ENCODE measurements around the gene SULT4A1. TPM values are rescaled to one million over a fixed set of nuclear protein-coding genes. Genes with fewer than 3 reads are reported as not detected.

SULT4A1 gene
- total RNA-seq, 1 experiment from 2014 or later, result 8.4 TPM

DNA sequence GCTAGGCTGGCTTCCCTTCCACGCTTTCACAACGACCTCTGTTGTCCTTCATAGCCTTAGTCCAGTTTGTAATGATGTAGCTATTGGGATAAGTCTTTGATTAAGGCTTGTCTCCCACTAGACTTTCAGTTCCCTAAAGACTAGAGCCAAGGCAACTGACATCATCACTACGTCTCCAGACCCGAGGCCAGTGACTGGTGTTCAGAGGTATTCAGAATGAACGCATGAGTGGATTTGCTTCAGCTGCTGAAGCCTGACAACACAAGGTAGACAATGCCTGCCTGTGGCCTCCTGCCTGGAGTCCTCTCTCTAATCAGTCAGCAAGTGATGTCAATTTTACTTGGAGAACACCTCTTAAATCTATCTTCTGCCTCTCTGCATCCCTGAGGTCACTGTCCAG is 63.8 kb downstream of the SULT4A1 start:
- Histone ChIP-seq H3K79me2 (ENCODE audit: insufficient read depth, low read length) (no peaks in the 10 kb centered on the region), H3K4me2 (ENCODE audit: low read length) (no peak overlapping the region), H3K36me3 (ENCODE audit: control insufficient read depth in 1 of 2, insufficient read depth in 2 of 2, low read length in 2 of 2) (no peaks in the 10 kb centered on the region), H3K9ac (ENCODE audit: low read length) (no peak overlapping the region), H2AFZ (ENCODE audit: low read depth, low read length, poor library complexity, severe bottlenecking) (no peak overlapping the region), H3K27ac (ENCODE audit: low read depth, low read length) (no peak overlapping the region), H3K4me3 (replicated peaks in 1 of 2; ENCODE audit: low read depth in 1 of 2, low read length in 2 of 2) (no peak overlapping the region), H3K27me3 (ENCODE audit: insufficient read depth, low read length) (peaks cover 53% of the 10 kb centered on the region), H3K9me2 (ENCODE audit: insufficient read depth) (no peaks in the 10 kb centered on the region), H3K4me1 (ENCODE audit: control insufficient read depth in 1 of 2, insufficient read depth in 2 of 2, low read length in 2 of 2) (no peaks in the 10 kb centered on the region), H3K9me3 (ENCODE audit: control insufficient read depth in 1 of 2, insufficient read depth in 1 of 2, low read depth in 1 of 2, low read length in 2 of 2) (no peaks in the 10 kb centered on the region), H4K20me1 (ENCODE audit: insufficient read depth) (no peaks in the 10 kb centered on the region)
- no peak for ATAC-seq
- CTCF ChIA-PET, result no interaction called here
- BruUV-seq (replicated peaks), result no TSS peak
- no peak for DNase-seq (ENCODE audit: low read depth, low spot score)
- POLR2A ChIA-PET, result no interaction called here
- intact Hi-C loops (cut with micrococcal nuclease), result no loop called here
- RAD21 ChIA-PET (ENCODE audit: low non-redundant PET in 1 of 2, low total read pairs in 2 of 2, uncharacterized antibody in 2 of 2, unreplicated experiment in 2 of 2), result no interaction called here
- no peak for TF ChIP-seq JUND (IDR thresholded peaks at IDR 0.05)
- TF ChIP-seq SP1 (IDR thresholded peaks at IDR 0.05; ENCODE audit: low read depth), result no peak
- no peak for TF ChIP-seq SIN3A (IDR thresholded peaks at IDR 0.05; ENCODE audit: low read depth)
- TF ChIP-seq, protein P1, sequence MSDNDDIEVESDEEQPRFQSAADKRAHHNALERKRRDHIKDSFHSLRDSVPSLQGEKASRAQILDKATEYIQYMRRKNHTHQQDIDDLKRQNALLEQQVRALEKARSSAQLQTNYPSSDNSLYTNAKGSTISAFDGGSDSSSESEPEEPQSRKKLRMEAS (IDR thresholded peaks at IDR 0.05), result no peak

DNA sequence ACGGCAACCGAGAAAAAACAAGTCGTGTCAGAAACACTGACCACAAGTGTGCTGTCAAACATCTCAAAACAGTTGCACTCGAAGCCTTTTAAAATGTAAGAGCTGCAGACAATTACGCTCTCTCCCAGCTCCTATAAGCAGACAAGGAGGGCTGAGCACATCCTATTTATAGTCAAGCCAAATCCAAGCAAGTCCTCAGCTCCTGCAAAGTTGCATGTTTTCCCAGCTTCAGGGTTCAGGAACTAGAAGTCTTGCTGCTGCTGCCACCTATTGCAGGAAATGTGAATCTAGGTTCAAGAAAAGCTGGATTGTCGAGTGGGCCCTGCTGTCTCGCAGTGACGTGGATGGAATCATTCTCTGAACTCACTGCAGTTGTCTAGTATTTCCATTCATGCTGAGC is 65.7 kb downstream of the SULT4A1 start:
- intact Hi-C loops (cut with micrococcal nuclease), result no loop called here
- peak; percentile 50 for ATAC-seq
- TF ChIP-seq POLR2AphosphoS5 (IDR thresholded peaks at IDR 0.05; ENCODE audit: low read depth, low read length), result no peak
- TF ChIP-seq, protein P2, sequence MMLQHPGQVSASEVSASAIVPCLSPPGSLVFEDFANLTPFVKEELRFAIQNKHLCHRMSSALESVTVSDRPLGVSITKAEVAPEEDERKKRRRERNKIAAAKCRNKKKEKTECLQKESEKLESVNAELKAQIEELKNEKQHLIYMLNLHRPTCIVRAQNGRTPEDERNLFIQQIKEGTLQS (IDR thresholded peaks at IDR 0.05), result no peak
- TF ChIP-seq, protein P3, sequence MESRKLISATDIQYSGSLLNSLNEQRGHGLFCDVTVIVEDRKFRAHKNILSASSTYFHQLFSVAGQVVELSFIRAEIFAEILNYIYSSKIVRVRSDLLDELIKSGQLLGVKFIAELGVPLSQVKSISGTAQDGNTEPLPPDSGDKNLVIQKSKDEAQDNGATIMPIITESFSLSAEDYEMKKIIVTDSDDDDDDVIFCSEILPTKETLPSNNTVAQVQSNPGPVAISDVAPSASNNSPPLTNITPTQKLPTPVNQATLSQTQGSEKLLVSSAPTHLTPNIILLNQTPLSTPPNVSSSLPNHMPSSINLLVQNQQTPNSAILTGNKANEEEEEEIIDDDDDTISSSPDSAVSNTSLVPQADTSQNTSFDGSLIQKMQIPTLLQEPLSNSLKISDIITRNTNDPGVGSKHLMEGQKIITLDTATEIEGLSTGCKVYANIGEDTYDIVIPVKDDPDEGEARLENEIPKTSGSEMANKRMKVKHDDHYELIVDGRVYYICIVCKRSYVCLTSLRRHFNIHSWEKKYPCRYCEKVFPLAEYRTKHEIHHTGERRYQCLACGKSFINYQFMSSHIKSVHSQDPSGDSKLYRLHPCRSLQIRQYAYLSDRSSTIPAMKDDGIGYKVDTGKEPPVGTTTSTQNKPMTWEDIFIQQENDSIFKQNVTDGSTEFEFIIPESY (IDR thresholded peaks at IDR 0.05; ENCODE audit: extremely low read depth, insufficient replicate concordance, low read length), result no peak
- no peak for TF ChIP-seq JUND (IDR thresholded peaks at IDR 0.05)
- peak; percentile 54 for TF ChIP-seq RAD21 (IDR thresholded peaks at IDR 0.05; ENCODE audit: low read depth)
- TF ChIP-seq, protein P4, sequence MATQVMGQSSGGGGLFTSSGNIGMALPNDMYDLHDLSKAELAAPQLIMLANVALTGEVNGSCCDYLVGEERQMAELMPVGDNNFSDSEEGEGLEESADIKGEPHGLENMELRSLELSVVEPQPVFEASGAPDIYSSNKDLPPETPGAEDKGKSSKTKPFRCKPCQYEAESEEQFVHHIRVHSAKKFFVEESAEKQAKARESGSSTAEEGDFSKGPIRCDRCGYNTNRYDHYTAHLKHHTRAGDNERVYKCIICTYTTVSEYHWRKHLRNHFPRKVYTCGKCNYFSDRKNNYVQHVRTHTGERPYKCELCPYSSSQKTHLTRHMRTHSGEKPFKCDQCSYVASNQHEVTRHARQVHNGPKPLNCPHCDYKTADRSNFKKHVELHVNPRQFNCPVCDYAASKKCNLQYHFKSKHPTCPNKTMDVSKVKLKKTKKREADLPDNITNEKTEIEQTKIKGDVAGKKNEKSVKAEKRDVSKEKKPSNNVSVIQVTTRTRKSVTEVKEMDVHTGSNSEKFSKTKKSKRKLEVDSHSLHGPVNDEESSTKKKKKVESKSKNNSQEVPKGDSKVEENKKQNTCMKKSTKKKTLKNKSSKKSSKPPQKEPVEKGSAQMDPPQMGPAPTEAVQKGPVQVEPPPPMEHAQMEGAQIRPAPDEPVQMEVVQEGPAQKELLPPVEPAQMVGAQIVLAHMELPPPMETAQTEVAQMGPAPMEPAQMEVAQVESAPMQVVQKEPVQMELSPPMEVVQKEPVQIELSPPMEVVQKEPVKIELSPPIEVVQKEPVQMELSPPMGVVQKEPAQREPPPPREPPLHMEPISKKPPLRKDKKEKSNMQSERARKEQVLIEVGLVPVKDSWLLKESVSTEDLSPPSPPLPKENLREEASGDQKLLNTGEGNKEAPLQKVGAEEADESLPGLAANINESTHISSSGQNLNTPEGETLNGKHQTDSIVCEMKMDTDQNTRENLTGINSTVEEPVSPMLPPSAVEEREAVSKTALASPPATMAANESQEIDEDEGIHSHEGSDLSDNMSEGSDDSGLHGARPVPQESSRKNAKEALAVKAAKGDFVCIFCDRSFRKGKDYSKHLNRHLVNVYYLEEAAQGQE (IDR thresholded peaks at IDR 0.05; ENCODE audit: low read depth), result no peak
- no peak for TF ChIP-seq EGR1 (IDR thresholded peaks at IDR 0.05; ENCODE audit: low read depth)
- no peak for TF ChIP-seq TCF7L2 (IDR thresholded peaks at IDR 0.05; ENCODE audit: borderline replicate concordance, extremely low read depth, insufficient read depth, insufficient read length)
- TF ChIP-seq SIN3A (IDR thresholded peaks at IDR 0.05; ENCODE audit: low read depth), result no peak
- TF ChIP-seq EZH2phosphoT487 (IDR thresholded peaks at IDR 0.05; ENCODE audit: borderline replicate concordance), result no peak

More for the DNA sequence above, 65.7 kb downstream of the SULT4A1 start:
- CTCF ChIA-PET, result interaction anchor here (1.0 to 1.1 kb wide), 2 partner anchors 9 to 407 kb away, joined by 3 to 4 read pairs; no protein-coding TSS in a partner anchor
- Histone ChIP-seq H3K79me2 (ENCODE audit: insufficient read depth, low read length) (no peaks in the 10 kb centered on the region), H3K4me3 (replicated peaks in 1 of 2; ENCODE audit: low read depth in 1 of 2, low read length in 2 of 2) (no peak overlapping the region), H3K27me3 (ENCODE audit: insufficient read depth, low read length) (peaks cover 45% of the 10 kb centered on the region), H3K36me3 (ENCODE audit: control insufficient read depth in 1 of 2, insufficient read depth in 2 of 2, low read length in 2 of 2) (no peaks in the 10 kb centered on the region), H4K20me1 (ENCODE audit: insufficient read depth) (no peaks in the 10 kb centered on the region), H3K4me1 (ENCODE audit: control insufficient read depth in 1 of 2, insufficient read depth in 2 of 2, low read length in 2 of 2) (no peaks in the 10 kb centered on the region), H3K9me3 (ENCODE audit: control insufficient read depth in 1 of 2, insufficient read depth in 1 of 2, low read depth in 1 of 2, low read length in 2 of 2) (no peaks in the 10 kb centered on the region), H3K9ac (ENCODE audit: low read length) (no peak overlapping the region), H3K27ac (ENCODE audit: low read depth, low read length) (no peak overlapping the region), H3K4me2 (ENCODE audit: low read length) (no peak overlapping the region), H2AFZ (ENCODE audit: low read depth, low read length, poor library complexity, severe bottlenecking) (no peak overlapping the region), H3K9me2 (ENCODE audit: insufficient read depth) (no peaks in the 10 kb centered on the region)
- POLR2A ChIA-PET, result no interaction called here
- DNase-seq (ENCODE audit: low read depth, low spot score), result peak; percentile 6
- RAD21 ChIA-PET (ENCODE audit: low non-redundant PET in 1 of 2, low total read pairs in 2 of 2, uncharacterized antibody in 2 of 2, unreplicated experiment in 2 of 2), result no interaction called here
- BruUV-seq (replicated peaks), result no TSS peak

All from HCT116 (cell line).